Esophagus muscularis mucosa (tissue), 4 donors: ENCODE measurements around the gene TRHDE. TPM values are rescaled to one million over a fixed set of nuclear protein-coding genes. Genes with fewer than 3 reads are reported as not detected.

ENCODE experiments used
- DNase-seq: peaks from one replicate; pipeline ENCODE4 v3.0.0-alpha.2; 2017; ENCODE audit errors: extremely low spot score
- H3K27ac ChIP-seq, 4 donors: fragments of 200-600 bp; sonication (generic); replicated peaks in 1 of 4; 1 replicate in 3 of 4; 2 replicates in 1 of 4; pipeline ENCODE4 v1.5.1; 2016 to 2019; ENCODE audit warnings: mild to moderate bottlenecking in 1 of 4
- H3K27me3 ChIP-seq, 4 donors: fragments of 200-600 bp; sonication (generic); one replicate each; pipeline versions ENCODE4 v1.5.1 to v1.6.0; 2016 to 2019
- H3K36me3 ChIP-seq, 4 donors: fragments of 200-600 bp; sonication (generic); one replicate each; pipeline ENCODE4 v1.5.1; 2016 to 2019
- H3K4me1 ChIP-seq, 4 donors: fragments of 200-600 bp; sonication (generic); one replicate each; pipeline ENCODE4 v1.5.1; 2016 to 2019
- H3K4me3 ChIP-seq, 4 donors: fragments of 200-600 bp; sonication (generic); 1 replicate in 2 of 4; 2 replicates in 2 of 4; pipeline ENCODE4 v1.5.1; 2016 to 2019; ENCODE audit warnings: mild to moderate bottlenecking in 4 of 4, moderate library complexity in 1 of 4
- H3K9me3 ChIP-seq, 4 donors: fragments of 200-600 bp; sonication (generic); 1 replicate in 3 of 4; 2 replicates in 1 of 4; pipeline ENCODE4 v1.5.1; 2016 to 2019
- CTCF ChIP-seq, 3 experiments: fragments of 200-600 bp in 2 of 3; fragments of 450-650 bp in 1 of 3; sonication (generic) in 2 of 3; IDR thresholded peaks; one replicate each; pipeline ENCODE4 v1.5.1; 2017 to 2019; ENCODE audit warnings: antibody characterized with exemption in 3 of 3, mild to moderate bottlenecking in 2 of 3, moderate library complexity in 1 of 3
- EP300 ChIP-seq: sonication (generic); formaldehyde crosslinking; IDR thresholded peaks from one replicate; pipeline ENCODE4 v1.6.1; 2017; ENCODE audit warnings: antibody characterized with exemption
- POLR2A ChIP-seq: fragments of 450-650 bp; IDR thresholded peaks from one replicate; pipeline ENCODE4 v1.6.1; 2017; ENCODE audit warnings: antibody characterized with exemption, moderate library complexity, mild to moderate bottlenecking, low read depth
- POLR2AphosphoS5 ChIP-seq, 2 donors: sonication (generic); formaldehyde crosslinking; IDR thresholded peaks; one replicate each; pipeline ENCODE4 v1.6.1; 2017; ENCODE audit warnings: antibody characterized with exemption in 2 of 2
- WGBS: methylation state at CpG from one replicate; pipeline ENCODE4 v1.1.5; 2018; 5-methylcytosine and 5-hydroxymethylcytosine counted together
- intact Hi-C: fragments of 100-400 bp; cut with DNase I; formaldehyde crosslinking; loops from one replicate; pipeline ENCODE4 v1.15.1; 2023
- total RNA-seq, 4 donors: library from RNA; depleted of rRNA; stranded (reverse); fragments of >200 nt; gene quantifications; one replicate each; pipeline versions ENCODE4 v1.1.0 to v1.2.1, GENCODE V29; 2016

Gene TRHDE
- total RNA-seq, 4 donors from 2014 or later, result 0.33 to 1.2 (median 0.74) TPM

GRCh38 chr12:72442217-72442616 is 170.0 kb downstream of the TRHDE start:
- no peak overlapping the region for H3K4me3 ChIP-seq
- no peaks in the 10 kb centered on the region for H3K4me1 ChIP-seq
- 86% methylated on average over 2 of the region's 2 CpGs for WGBS
- no peak for TF ChIP-seq POLR2A
- no peak for TF ChIP-seq POLR2AphosphoS5 (IDR thresholded peaks at IDR 0.05)
- TF ChIP-seq EP300, result no peak
- TF ChIP-seq CTCF (IDR thresholded peaks at IDR 0.05), result no peak
- intact Hi-C loops, result no loop called here
- DNase-seq, result no peak
- H3K36me3 ChIP-seq, result no peaks in the 10 kb centered on the region
- H3K9me3 ChIP-seq, result peaks cover 0 to 5% (median 0%) of the 10 kb centered on the region in 4 donors
- H3K27me3 ChIP-seq, result no peaks in the 10 kb centered on the region
- no peak overlapping the region for H3K27ac ChIP-seq

GRCh38 chr12:72444125-72444524 is 172.0 kb downstream of the TRHDE start:
- DNase-seq, result no peak
- Histone ChIP-seq H3K27ac (no peak overlapping the region), H3K9me3 (no peaks in the 10 kb centered on the region), H3K27me3 (no peaks in the 10 kb centered on the region), H3K4me3 (no peak overlapping the region), H3K36me3 (no peaks in the 10 kb centered on the region), H3K4me1 (no peaks in the 10 kb centered on the region)
- intact Hi-C loops, result no loop called here
- no peak for TF ChIP-seq POLR2AphosphoS5 (IDR thresholded peaks at IDR 0.05)
- TF ChIP-seq POLR2A, result no peak
- no peak for TF ChIP-seq CTCF (IDR thresholded peaks at IDR 0.05)
- TF ChIP-seq EP300, result no peak

GRCh38 chr12:72444566-72444965 is 172.4 kb downstream of the TRHDE start:
- no peak for TF ChIP-seq EP300
- no peak for TF ChIP-seq POLR2AphosphoS5 (IDR thresholded peaks at IDR 0.05)
- TF ChIP-seq POLR2A, result no peak
- TF ChIP-seq CTCF (IDR thresholded peaks at IDR 0.05), result no peak
- Histone ChIP-seq H3K36me3 (no peaks in the 10 kb centered on the region), H3K9me3 (no peaks in the 10 kb centered on the region), H3K4me3 (no peak overlapping the region), H3K4me1 (no peaks in the 10 kb centered on the region), H3K27me3 (no peaks in the 10 kb centered on the region), H3K27ac (no peak overlapping the region)
- intact Hi-C loops, result no loop called here
- 77% methylated on average over 2 of the region's 2 CpGs for WGBS
- DNase-seq, result no peak

- intact Hi-C loops, result no loop called here
- Histone ChIP-seq H3K4me3 (no peak overlapping the region), H3K27ac (no peak overlapping the region), H3K4me1 (no peaks in the 10 kb centered on the region), H3K27me3 (no peaks in the 10 kb centered on the region), H3K9me3 (no peaks in the 10 kb centered on the region), H3K36me3 (no peaks in the 10 kb centered on the region)
- TF ChIP-seq CTCF (IDR thresholded peaks at IDR 0.05) (no peak), POLR2AphosphoS5 (IDR thresholded peaks at IDR 0.05) (no peak), EP300 (no peak), POLR2A (no peak)
- no peak for DNase-seq
- 100% methylated on average over 1 of the region's 1 CpG for WGBS
Measured at GRCh38 chr12:72448089-72448488, 175.9 kb downstream of the TRHDE start.

- no peak for TF ChIP-seq POLR2AphosphoS5 (IDR thresholded peaks at IDR 0.05)
- TF ChIP-seq CTCF (IDR thresholded peaks at IDR 0.05), result no peak
- no peak for TF ChIP-seq POLR2A
- no peak for TF ChIP-seq EP300
- H3K4me3 ChIP-seq, result no peak overlapping the region
- WGBS, result 58% methylated on average over 2 of the region's 2 CpGs
- H3K4me1 ChIP-seq, result no peaks in the 10 kb centered on the region
- no peak for DNase-seq
- no peaks in the 10 kb centered on the region for H3K27me3 ChIP-seq
- H3K36me3 ChIP-seq, result no peaks in the 10 kb centered on the region
- H3K9me3 ChIP-seq, result peaks cover 0 to 6% (median 0%) of the 10 kb centered on the region in 4 donors
- intact Hi-C loops, result no loop called here
- H3K27ac ChIP-seq, result no peak overlapping the region
Measured at GRCh38 chr12:72448805-72449204, 176.6 kb downstream of the TRHDE start.
